ENCODE data around the gene ACP1. TPM values are rescaled to one million over a fixed set of nuclear protein-coding genes. Genes with fewer than 3 reads are reported as not detected.

The ACP1 gene
- total RNA-seq, 1 experiment from 2014 or later = 132 TPM

DNA sequence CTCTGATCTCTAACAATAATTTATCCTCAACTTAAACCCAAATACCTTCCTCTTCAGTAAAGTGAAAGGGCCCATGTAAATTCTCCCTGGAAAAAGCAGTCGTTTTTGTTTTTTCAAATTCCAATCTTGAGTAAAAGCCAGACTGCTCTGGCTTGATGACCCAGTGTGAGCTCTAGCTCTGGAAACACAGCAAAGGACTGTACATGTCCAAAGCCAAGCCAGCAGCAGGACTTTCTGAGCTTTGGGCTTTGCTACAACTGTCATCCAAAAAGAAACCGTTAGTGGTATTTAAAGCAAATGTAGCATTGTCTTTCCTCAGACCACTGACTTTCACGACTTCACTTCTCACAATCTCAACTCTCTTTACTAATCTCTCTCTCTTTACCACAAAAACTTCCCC is 26.3 kb upstream of the ACP1 start:
- ChIA-PET CTCF (interaction anchor here (0.6 to 2.3 kb wide), 4 partner anchors 9 to 97 kb away, joined by 3 to 8 read pairs (median 3); no protein-coding TSS in a partner anchor), POLR2A (no interaction called here)
- Mint-ChIP-seq H3K27ac (ENCODE audit: low read depth, unreplicated experiment) (no peak overlapping the region), H3K4me3 (ENCODE audit: unreplicated experiment) (no peak overlapping the region), H3K27me3 (ENCODE audit: insufficient read depth, unreplicated experiment) (no peaks in the 10 kb centered on the region), H3K9me3 (ENCODE audit: unreplicated experiment) (peaks cover 11% of the 10 kb centered on the region), H3K4me1 (ENCODE audit: insufficient read depth, unreplicated experiment) (no peaks in the 10 kb centered on the region), H3K36me3 (ENCODE audit: insufficient read depth, unreplicated experiment) (peaks cover 36% of the 10 kb centered on the region)
- TF ChIP-seq, protein P1, sequence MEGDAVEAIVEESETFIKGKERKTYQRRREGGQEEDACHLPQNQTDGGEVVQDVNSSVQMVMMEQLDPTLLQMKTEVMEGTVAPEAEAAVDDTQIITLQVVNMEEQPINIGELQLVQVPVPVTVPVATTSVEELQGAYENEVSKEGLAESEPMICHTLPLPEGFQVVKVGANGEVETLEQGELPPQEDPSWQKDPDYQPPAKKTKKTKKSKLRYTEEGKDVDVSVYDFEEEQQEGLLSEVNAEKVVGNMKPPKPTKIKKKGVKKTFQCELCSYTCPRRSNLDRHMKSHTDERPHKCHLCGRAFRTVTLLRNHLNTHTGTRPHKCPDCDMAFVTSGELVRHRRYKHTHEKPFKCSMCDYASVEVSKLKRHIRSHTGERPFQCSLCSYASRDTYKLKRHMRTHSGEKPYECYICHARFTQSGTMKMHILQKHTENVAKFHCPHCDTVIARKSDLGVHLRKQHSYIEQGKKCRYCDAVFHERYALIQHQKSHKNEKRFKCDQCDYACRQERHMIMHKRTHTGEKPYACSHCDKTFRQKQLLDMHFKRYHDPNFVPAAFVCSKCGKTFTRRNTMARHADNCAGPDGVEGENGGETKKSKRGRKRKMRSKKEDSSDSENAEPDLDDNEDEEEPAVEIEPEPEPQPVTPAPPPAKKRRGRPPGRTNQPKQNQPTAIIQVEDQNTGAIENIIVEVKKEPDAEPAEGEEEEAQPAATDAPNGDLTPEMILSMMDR (IDR thresholded peaks at IDR 0.05; ENCODE audit: unreplicated experiment) = no peak
- intact Hi-C loops (cut with micrococcal nuclease) = no loop called here
- no TSS peak for BruUV-seq (replicated peaks)
- no peak for DNase-seq (ENCODE audit: unreplicated experiment)

DNA sequence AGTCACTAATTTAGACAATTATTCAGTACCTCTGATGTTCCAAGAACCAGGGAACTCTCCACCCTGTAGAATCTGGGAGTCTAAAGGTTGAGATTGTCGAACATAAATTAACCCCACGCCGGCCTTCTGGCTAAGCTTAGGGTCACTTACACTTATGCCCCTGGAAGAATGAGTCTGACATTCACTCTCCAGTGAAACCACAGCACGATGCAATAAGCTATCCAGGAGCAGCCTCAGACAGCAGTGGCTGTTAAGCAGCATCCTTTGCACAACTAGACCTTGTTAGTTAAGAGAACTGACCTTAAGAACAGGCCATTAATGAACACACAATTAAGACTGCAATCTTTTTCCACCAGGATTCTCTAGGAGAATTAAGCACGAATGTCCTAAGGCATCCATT is 25.9 kb upstream of the ACP1 start:
- POLR2A ChIA-PET = no interaction called here

DNA sequence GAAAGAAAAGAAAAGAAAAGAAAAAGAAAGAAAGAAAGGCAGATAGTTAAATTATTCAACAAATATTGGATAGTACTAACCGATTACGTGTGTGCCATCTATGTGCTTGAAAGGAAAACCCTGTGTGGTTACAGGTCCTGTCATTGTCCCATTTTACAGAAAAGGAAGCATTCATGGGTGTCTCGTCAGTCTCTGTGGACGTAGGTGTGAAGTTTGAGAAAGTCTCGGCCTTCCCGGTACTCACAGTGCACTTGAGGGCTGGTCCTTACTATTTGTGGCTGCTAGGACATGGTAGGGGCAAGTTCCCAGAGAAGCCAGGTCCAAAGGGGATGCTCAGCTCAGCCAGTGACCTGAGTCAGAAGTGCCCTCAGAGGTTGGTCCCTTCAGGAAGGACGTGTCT is 20.2 kb upstream of the ACP1 start:
- no TSS peak for BruUV-seq (replicated peaks)
- Mint-ChIP-seq H3K36me3 (ENCODE audit: insufficient read depth, unreplicated experiment) (peaks cover 75% of the 10 kb centered on the region), H3K9me3 (ENCODE audit: unreplicated experiment) (peaks cover 11% of the 10 kb centered on the region), H3K4me1 (ENCODE audit: insufficient read depth, unreplicated experiment) (peaks cover 8% of the 10 kb centered on the region), H3K4me3 (ENCODE audit: unreplicated experiment) (no peak overlapping the region), H3K27ac (ENCODE audit: low read depth, unreplicated experiment) (no peak overlapping the region), H3K27me3 (ENCODE audit: insufficient read depth, unreplicated experiment) (no peaks in the 10 kb centered on the region)
- CTCF ChIA-PET = interaction anchor here (0.6 to 1.0 kb wide), 2 partner anchors 14 to 1153 kb away, joined by 3 read pairs; no protein-coding TSS in a partner anchor
- POLR2A ChIA-PET = no interaction called here
- intact Hi-C loops (cut with micrococcal nuclease) = loop anchor here (10.0 kb wide), 1 partner anchor 280 kb away; no protein-coding TSS in a partner anchor
- TF ChIP-seq, protein P1 (IDR thresholded peaks at IDR 0.05; ENCODE audit: unreplicated experiment) = no peak
- no peak for DNase-seq (ENCODE audit: unreplicated experiment)

More for the DNA sequence above, 25.9 kb upstream of the ACP1 start:
- H3K27ac Mint-ChIP-seq (ENCODE audit: low read depth, unreplicated experiment) = no peak overlapping the region
- peaks cover 11% of the 10 kb centered on the region for H3K9me3 Mint-ChIP-seq (ENCODE audit: unreplicated experiment)
- H3K36me3 Mint-ChIP-seq (ENCODE audit: insufficient read depth, unreplicated experiment) = peaks cover 40% of the 10 kb centered on the region
- no peaks in the 10 kb centered on the region for H3K27me3 Mint-ChIP-seq (ENCODE audit: insufficient read depth, unreplicated experiment)
- no peak overlapping the region for H3K4me3 Mint-ChIP-seq (ENCODE audit: unreplicated experiment)
- no peak for DNase-seq (ENCODE audit: unreplicated experiment)
- TF ChIP-seq, protein P1 (IDR thresholded peaks at IDR 0.05; ENCODE audit: unreplicated experiment) = no peak
- intact Hi-C loops (cut with micrococcal nuclease) = no loop called here
- CTCF ChIA-PET = interaction anchor here (0.7 to 2.3 kb wide), 3 partner anchors 9 to 98 kb away, joined by 3 to 8 read pairs (median 3); no protein-coding TSS in a partner anchor
- no TSS peak for BruUV-seq (replicated peaks)
- H3K4me1 Mint-ChIP-seq (ENCODE audit: insufficient read depth, unreplicated experiment) = no peaks in the 10 kb centered on the region

DNA sequence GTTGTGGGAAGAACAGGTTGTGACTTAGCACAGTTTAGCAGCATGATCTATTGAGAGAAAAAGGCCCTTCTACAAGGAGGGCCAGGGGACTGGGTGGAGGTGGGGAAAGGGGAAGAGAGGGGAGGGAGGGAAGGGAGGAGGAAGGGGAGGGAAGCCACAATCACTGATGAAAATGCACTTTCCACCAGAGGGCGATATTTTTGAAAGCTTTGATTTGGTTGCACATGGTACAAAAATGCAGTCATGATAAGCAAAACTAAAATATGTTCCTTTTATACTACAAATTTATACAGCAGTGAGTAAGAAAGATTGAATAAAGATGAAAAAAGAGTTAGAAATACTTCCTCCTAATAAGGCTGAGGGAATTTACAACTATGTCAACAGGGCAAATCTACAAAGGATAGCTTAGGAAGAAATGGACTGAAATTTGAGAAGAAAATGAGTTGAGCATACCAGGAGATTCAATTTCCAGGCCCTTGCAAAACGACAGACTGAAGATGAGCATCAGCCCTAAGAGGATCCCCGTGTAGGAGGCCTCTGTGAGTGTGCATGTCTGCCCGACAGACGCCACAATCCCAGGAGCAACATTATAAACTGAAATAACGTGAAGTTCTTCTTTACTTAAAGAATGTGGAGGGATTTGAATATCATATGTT is 18.1 kb upstream of the ACP1 start:
- intact Hi-C loops (cut with micrococcal nuclease) = loop anchor here (1.0 to 10.0 kb wide), 2 partner anchors 278 to 391 kb away; no protein-coding TSS in a partner anchor
- no peak overlapping the region for H3K4me3 Mint-ChIP-seq (ENCODE audit: unreplicated experiment)
- CTCF ChIA-PET = interaction anchor here (0.6 to 2.4 kb wide), 16 partner anchors 9 to 1432 kb away, joined by 3 to 12 read pairs (median 4); no protein-coding TSS in a partner anchor
- no TSS peak for BruUV-seq (replicated peaks)
- H3K9me3 Mint-ChIP-seq (ENCODE audit: unreplicated experiment) = peaks cover 11% of the 10 kb centered on the region
- peak; percentile 70 for DNase-seq (ENCODE audit: unreplicated experiment)
- peaks cover 8% of the 10 kb centered on the region for H3K4me1 Mint-ChIP-seq (ENCODE audit: insufficient read depth, unreplicated experiment)
- H3K27ac Mint-ChIP-seq (ENCODE audit: low read depth, unreplicated experiment) = no peak overlapping the region
- POLR2A ChIA-PET = interaction anchor here (0.7 to 1.5 kb wide), 2 partner anchors 10 to 17 kb away, joined by 5 to 7 read pairs; partner anchors contain the start of gene SH3YL1
- H3K27me3 Mint-ChIP-seq (ENCODE audit: insufficient read depth, unreplicated experiment) = no peaks in the 10 kb centered on the region
- H3K36me3 Mint-ChIP-seq (ENCODE audit: insufficient read depth, unreplicated experiment) = peaks cover 63% of the 10 kb centered on the region
- TF ChIP-seq, protein P1 (IDR thresholded peaks at IDR 0.05; ENCODE audit: unreplicated experiment) = peak; percentile 51
